Astrocyte (in vitro differentiated cells and primary cell): Measurements from ENCODE around the gene LIX1L. TPM values are rescaled to one million over a fixed set of nuclear protein-coding genes. Genes with fewer than 3 reads are reported as not detected.
A peak's percentile ranks its signal among the peaks of the same experiment; 100 is the strongest.

Experiments used
- DNase-seq: peaks from one replicate; pipeline ENCODE4 v3.0.0-alpha.2; 2010; ENCODE audit warnings: low read depth
- FAIRE-seq: peaks from 2 replicates; lab custom pipeline; 2011; peaks lifted over from hg19 to GRCh38; lab: Jason Lieb, UNC
- H2AFZ ChIP-seq: 2 replicates; pipeline ENCODE4 v1.6.0; 2012; ENCODE audit warnings: low read depth, low read length, inconsistent platforms
- H3K27ac ChIP-seq: 2 replicates; pipeline ENCODE4 v1.5.1; 2011; ENCODE audit warnings: low read depth, low read length, inconsistent platforms
- H3K27me3 ChIP-seq: 2 replicates; pipeline ENCODE4 v1.6.0; 2011; ENCODE audit warnings: low read length, inconsistent platforms; ENCODE audit not compliant: insufficient read depth
- H3K36me3 ChIP-seq: 2 replicates; pipeline ENCODE4 v1.5.1; 2011; ENCODE audit warnings: low read length, inconsistent platforms; ENCODE audit not compliant: insufficient read depth
- H3K4me1 ChIP-seq: 2 replicates; pipeline ENCODE4 v1.5.1; 2011; ENCODE audit warnings: low read length, inconsistent platforms; ENCODE audit not compliant: insufficient read depth
- H3K4me2 ChIP-seq: 2 replicates; pipeline ENCODE4 v1.6.0; 2012; ENCODE audit warnings: low read length, inconsistent platforms
- H3K4me3 ChIP-seq: 2 replicates; pipeline ENCODE4 v1.5.1; 2011; ENCODE audit warnings: low read depth, mild to moderate bottlenecking, low read length, inconsistent platforms; ENCODE audit not compliant: insufficient read depth
- H3K79me2 ChIP-seq: 2 replicates; pipeline ENCODE4 v1.6.0; 2012; ENCODE audit warnings: mild to moderate bottlenecking, low read length, inconsistent platforms; ENCODE audit not compliant: insufficient read depth
- H3K9ac ChIP-seq: 2 replicates; pipeline ENCODE4 v1.6.0; 2012; ENCODE audit warnings: mild to moderate bottlenecking, low read length, inconsistent platforms
- H3K9me3 ChIP-seq: 2 replicates; pipeline ENCODE4 v1.5.1; 2012; ENCODE audit warnings: low read depth, mild to moderate bottlenecking, low read length, inconsistent platforms; ENCODE audit not compliant: insufficient read depth
- H4K20me1 ChIP-seq: 2 replicates; pipeline ENCODE4 v1.6.0; 2012; ENCODE audit warnings: low read length, inconsistent platforms; ENCODE audit not compliant: insufficient read depth
- H3K27ac Mint-ChIP-seq: one replicate; pipeline ENCODE4 v1.8.0; 2021; ENCODE audit warnings: mild to moderate bottlenecking, mixed read lengths; ENCODE audit not compliant: unreplicated experiment
- H3K27me3 Mint-ChIP-seq: one replicate; pipeline ENCODE4 v1.8.0; 2021; ENCODE audit warnings: low read depth, mixed read lengths; ENCODE audit not compliant: unreplicated experiment
- H3K36me3 Mint-ChIP-seq: one replicate; pipeline ENCODE4 v1.8.0; 2021; ENCODE audit warnings: low read depth, mixed read lengths; ENCODE audit not compliant: unreplicated experiment
- H3K4me1 Mint-ChIP-seq: one replicate; pipeline ENCODE4 v1.8.0; 2021; ENCODE audit warnings: low read depth, mixed read lengths; ENCODE audit not compliant: unreplicated experiment
- H3K4me3 Mint-ChIP-seq: one replicate; pipeline ENCODE4 v1.8.0; 2021; ENCODE audit warnings: mild to moderate bottlenecking, moderate library complexity, mixed read lengths; ENCODE audit not compliant: unreplicated experiment
- H3K9me3 Mint-ChIP-seq: one replicate; pipeline ENCODE4 v1.8.0; 2021; ENCODE audit warnings: mild to moderate bottlenecking, mixed read lengths; ENCODE audit not compliant: unreplicated experiment
- EZH2 ChIP-seq: IDR thresholded peaks from 2 replicates; pipeline ENCODE4 v1.6.1; 2012; ENCODE audit warnings: mild to moderate bottlenecking, low read length, inconsistent platforms; ENCODE audit not compliant: insufficient read depth
- total RNA-seq: library from RNA; stranded (reverse); gene quantifications from 2 replicates; pipeline ENCODE4 v1.2.1, GENCODE V29; 2021
- TF ChIP-seq, protein P1 (sequence below): IDR thresholded peaks from 2 replicates; pipeline ENCODE4 v1.5.1; 2011; ENCODE audit warnings: low read depth, mild to moderate bottlenecking, inconsistent platforms, low read length, moderate library complexity; ENCODE audit not compliant: insufficient read depth

Gene LIX1L
- total RNA-seq, 1 donor from 2014 or later: 37.2 TPM

DNA sequence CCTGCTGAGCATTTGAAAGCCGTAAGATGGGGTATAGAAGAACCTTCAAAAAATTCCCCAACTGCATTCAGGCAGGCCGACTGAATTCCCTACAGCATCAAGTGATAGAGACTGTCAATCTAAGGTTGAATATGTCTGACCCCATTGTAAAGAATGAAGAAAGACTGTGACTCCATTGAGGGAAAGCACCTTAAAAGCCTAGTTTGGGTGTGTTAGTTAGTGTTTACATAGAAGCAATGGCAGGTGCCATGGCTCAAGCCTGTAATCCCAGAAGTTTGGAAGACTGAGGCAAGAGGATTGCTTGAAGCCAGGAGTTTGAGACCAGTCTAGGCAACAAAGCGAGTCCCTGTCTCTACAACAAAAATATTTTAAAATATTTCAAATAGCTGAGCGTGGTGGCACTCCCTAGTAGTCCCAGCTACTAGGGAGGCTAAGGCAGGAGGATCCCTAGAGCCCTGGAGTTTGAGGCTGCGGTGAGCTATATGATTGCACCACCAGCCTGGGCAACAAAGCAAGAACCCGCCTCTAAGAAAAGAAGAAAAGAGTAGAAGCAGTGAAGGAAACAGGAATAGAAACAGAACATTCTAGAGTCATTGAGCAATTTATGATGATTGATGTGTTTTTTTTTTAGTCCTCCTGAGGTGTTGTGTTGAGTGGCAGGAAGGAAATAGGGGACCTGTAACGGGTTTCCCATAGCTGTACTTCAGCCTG lies 22.1 kb upstream of the LIX1L start:
- TF ChIP-seq EZH2: no peak
- TF ChIP-seq, protein P1, sequence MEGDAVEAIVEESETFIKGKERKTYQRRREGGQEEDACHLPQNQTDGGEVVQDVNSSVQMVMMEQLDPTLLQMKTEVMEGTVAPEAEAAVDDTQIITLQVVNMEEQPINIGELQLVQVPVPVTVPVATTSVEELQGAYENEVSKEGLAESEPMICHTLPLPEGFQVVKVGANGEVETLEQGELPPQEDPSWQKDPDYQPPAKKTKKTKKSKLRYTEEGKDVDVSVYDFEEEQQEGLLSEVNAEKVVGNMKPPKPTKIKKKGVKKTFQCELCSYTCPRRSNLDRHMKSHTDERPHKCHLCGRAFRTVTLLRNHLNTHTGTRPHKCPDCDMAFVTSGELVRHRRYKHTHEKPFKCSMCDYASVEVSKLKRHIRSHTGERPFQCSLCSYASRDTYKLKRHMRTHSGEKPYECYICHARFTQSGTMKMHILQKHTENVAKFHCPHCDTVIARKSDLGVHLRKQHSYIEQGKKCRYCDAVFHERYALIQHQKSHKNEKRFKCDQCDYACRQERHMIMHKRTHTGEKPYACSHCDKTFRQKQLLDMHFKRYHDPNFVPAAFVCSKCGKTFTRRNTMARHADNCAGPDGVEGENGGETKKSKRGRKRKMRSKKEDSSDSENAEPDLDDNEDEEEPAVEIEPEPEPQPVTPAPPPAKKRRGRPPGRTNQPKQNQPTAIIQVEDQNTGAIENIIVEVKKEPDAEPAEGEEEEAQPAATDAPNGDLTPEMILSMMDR: no peak
- no peak overlapping the region for H3K4me3 ChIP-seq
- H3K36me3 ChIP-seq: no peaks in the 10 kb centered on the region
- no peaks in the 10 kb centered on the region for H3K9me3 Mint-ChIP-seq
- H3K4me1 ChIP-seq: peaks cover 29% of the 10 kb centered on the region
- H3K27me3 Mint-ChIP-seq: no peaks in the 10 kb centered on the region
- H2AFZ ChIP-seq: peak overlapping the region; percentile 21
- H3K79me2 ChIP-seq: no peaks in the 10 kb centered on the region
- peak overlapping the region; percentile 59 for H3K9ac ChIP-seq
- no peaks in the 10 kb centered on the region for H3K27me3 ChIP-seq
- no peak for DNase-seq
- peak overlapping the region; percentile 93 for H3K27ac ChIP-seq
- no peaks in the 10 kb centered on the region for H3K9me3 ChIP-seq
- no peak overlapping the region for H3K4me3 Mint-ChIP-seq
- no peak overlapping the region for H3K27ac Mint-ChIP-seq
- peaks cover 8% of the 10 kb centered on the region for H3K4me1 Mint-ChIP-seq
- no peaks in the 10 kb centered on the region for H3K36me3 Mint-ChIP-seq
- no peak for FAIRE-seq
- H4K20me1 ChIP-seq: no peaks in the 10 kb centered on the region
- H3K4me2 ChIP-seq: peak overlapping the region; percentile 79

DNA sequence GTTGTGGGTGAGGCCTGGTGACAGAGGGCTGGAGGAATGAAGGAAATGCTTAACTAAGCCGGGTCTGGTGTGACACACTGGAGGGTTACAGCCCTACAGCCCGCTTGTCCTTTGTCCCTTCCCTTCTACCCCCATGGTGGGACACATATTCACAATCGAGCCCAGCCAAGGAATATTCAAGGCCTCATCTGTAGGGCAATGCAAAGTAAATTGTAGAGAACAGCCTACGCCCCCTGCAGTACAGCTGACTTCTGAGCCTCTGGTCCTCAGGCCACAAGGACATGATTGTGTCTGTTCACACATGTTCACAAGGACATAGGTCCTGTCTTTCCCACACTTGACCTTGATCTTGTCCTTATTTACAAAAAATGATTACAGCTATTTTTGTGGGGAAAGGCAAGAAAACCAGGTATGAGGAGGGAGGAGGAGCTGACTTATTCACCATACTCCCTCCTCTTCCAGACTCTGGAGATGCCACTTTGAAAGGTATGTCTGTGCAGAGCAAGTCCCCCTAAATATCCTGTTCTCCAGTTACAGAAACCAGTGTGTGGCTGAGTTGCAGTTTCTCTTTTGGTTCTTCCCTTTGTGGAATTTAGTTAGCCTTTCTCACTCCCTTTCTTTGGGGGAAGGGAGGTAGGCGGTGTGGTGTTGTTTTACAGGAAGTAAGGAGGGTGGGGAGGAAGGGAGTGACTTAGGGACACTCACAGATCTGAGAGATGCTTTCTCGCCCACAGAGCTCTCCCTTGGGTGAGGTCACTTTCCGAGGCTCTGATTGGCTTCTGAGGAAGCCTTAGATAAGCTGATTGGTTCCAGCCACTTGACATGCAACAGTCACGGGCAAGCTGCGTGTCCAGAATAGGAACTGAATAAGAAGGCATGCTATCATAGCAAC lies 21.3 kb upstream of the LIX1L start:
- H3K27me3 ChIP-seq: no peaks in the 10 kb centered on the region
- Mint-ChIP-seq H3K4me3 (no peak overlapping the region), H3K9me3 (no peaks in the 10 kb centered on the region), H3K4me1 (peaks cover 5% of the 10 kb centered on the region), H3K36me3 (no peaks in the 10 kb centered on the region), H3K27me3 (no peaks in the 10 kb centered on the region), H3K27ac (no peak overlapping the region)
- peak; percentile 100 for DNase-seq
- no peaks in the 10 kb centered on the region for H3K79me2 ChIP-seq
- peak overlapping the region; percentile 45 for H2AFZ ChIP-seq
- peak overlapping the region; percentile 79 for H3K4me2 ChIP-seq
- H3K4me1 ChIP-seq: peaks cover 28% of the 10 kb centered on the region
- no peaks in the 10 kb centered on the region for H3K9me3 ChIP-seq
- H3K27ac ChIP-seq: peak overlapping the region; percentile 93
- no peaks in the 10 kb centered on the region for H3K36me3 ChIP-seq
- H4K20me1 ChIP-seq: no peaks in the 10 kb centered on the region
- H3K4me3 ChIP-seq: peak overlapping the region; percentile 24
- TF ChIP-seq, protein P1: peak; percentile 34
- no peak for TF ChIP-seq EZH2
- H3K9ac ChIP-seq: peak overlapping the region; percentile 80
- FAIRE-seq: peak; percentile 69
